ENCODE results near the gene KDM4C.
A peak's percentile ranks its signal among the peaks of the same experiment; 100 is the strongest.
"Not testable (repeated sequence)": the region's sequence is repeated elsewhere in the genome, so short reads cannot be mapped to it uniquely, and the experiment has no call there.

KDM4C gene

GRCh38 chr9:6788162-6789016 is 30.6 kb downstream of the KDM4C start:
- Histone ChIP-seq H3K27ac (ENCODE audit: low read depth, low read length) (peak overlapping the region; percentile 74), H3K4me2 (ENCODE audit: low read length) (no peak overlapping the region), H2BK120ac (ENCODE audit: low read depth, low read length) (no peak overlapping the region), H3K9ac (ENCODE audit: low read length) (peak overlapping the region; percentile 41), H3K4me1 (ENCODE audit: control insufficient read depth, low read depth, low read length) (peaks cover 15% of the 10 kb centered on the region), H2AK5ac (ENCODE audit: low read length) (peak overlapping the region; percentile 40), H2BK5ac (ENCODE audit: low read length) (peak overlapping the region; percentile 79), H3K4ac (ENCODE audit: low read depth, low read length) (peak overlapping the region; percentile 81), H3K18ac (ENCODE audit: low read length) (no peak overlapping the region), H3K27me3 (ENCODE audit: insufficient read depth, low read length, poor library complexity) (no peaks in the 10 kb centered on the region), H4K8ac (ENCODE audit: low read depth, low read length) (no peak overlapping the region), H3K36me3 (ENCODE audit: control insufficient read depth, insufficient read depth, low read length) (no peaks in the 10 kb centered on the region), H3K4me3 (ENCODE audit: low read length) (no peak overlapping the region), H2BK15ac (replicated peaks; ENCODE audit: low read depth) (no peak overlapping the region), H3K56ac (ENCODE audit: low read length) (peak overlapping the region; percentile 82), H3K23ac (ENCODE audit: low read length) (no peak overlapping the region), H3K79me2 (ENCODE audit: control insufficient read depth, insufficient read depth, low read length) (peaks cover 9% of the 10 kb centered on the region), H4K5ac (ENCODE audit: low read length) (no peak overlapping the region), H3K79me1 (ENCODE audit: low read length) (peaks cover 4% of the 10 kb centered on the region)
- no CpG with 5 or more reads among the region's 8 CpGs for WGBS (ENCODE audit: extremely low coverage, insufficient coverage, low lambda C conversion rate)
- DNase-seq: peak; percentile 96

- no CpG with 5 or more reads among the region's 9 CpGs for WGBS (ENCODE audit: extremely low coverage, insufficient coverage, low lambda C conversion rate)
- not testable (repeated sequence) for DNase-seq; H3K4me2 ChIP-seq (ENCODE audit: low read length); H2BK15ac ChIP-seq (replicated peaks; ENCODE audit: low read depth); H3K23ac ChIP-seq (ENCODE audit: low read length); H3K18ac ChIP-seq (ENCODE audit: low read length); H2AK5ac ChIP-seq (ENCODE audit: low read length); H3K36me3 ChIP-seq (ENCODE audit: control insufficient read depth, insufficient read depth, low read length); H4K8ac ChIP-seq (ENCODE audit: low read depth, low read length); H3K4me3 ChIP-seq (ENCODE audit: low read length); H2BK120ac ChIP-seq (ENCODE audit: low read depth, low read length); H3K27me3 ChIP-seq (ENCODE audit: insufficient read depth, low read length, poor library complexity); H3K79me1 ChIP-seq (ENCODE audit: low read length); H3K9ac ChIP-seq (ENCODE audit: low read length); H4K5ac ChIP-seq (ENCODE audit: low read length); H3K79me2 ChIP-seq (ENCODE audit: control insufficient read depth, insufficient read depth, low read length)
- H2BK5ac ChIP-seq (ENCODE audit: low read length): peak overlapping the region; percentile 67
- H3K4ac ChIP-seq (ENCODE audit: low read depth, low read length): peak overlapping the region; percentile 36
- peak overlapping the region; percentile 40 for H3K56ac ChIP-seq (ENCODE audit: low read length)
- H3K4me1 ChIP-seq (ENCODE audit: control insufficient read depth, low read depth, low read length): peaks cover 15% of the 10 kb centered on the region
- peak overlapping the region; percentile 74 for H3K27ac ChIP-seq (ENCODE audit: low read depth, low read length)
These were observed 31.2 kb downstream of the KDM4C start for GRCh38 chr9:6789017-6789338.

GRCh38 chr9:6790866-6791265 is 33.1 kb downstream of the KDM4C start:
- H3K36me3 ChIP-seq (ENCODE audit: control insufficient read depth, insufficient read depth, low read length): no peaks in the 10 kb centered on the region
- H2AK5ac ChIP-seq (ENCODE audit: low read length): peak overlapping the region; percentile 23
- H3K4me1 ChIP-seq (ENCODE audit: control insufficient read depth, low read depth, low read length): peaks cover 12% of the 10 kb centered on the region
- H3K4me2 ChIP-seq (ENCODE audit: low read length): no peak overlapping the region
- WGBS (ENCODE audit: extremely low coverage, insufficient coverage, low lambda C conversion rate): no CpG with 5 or more reads among the region's 5 CpGs
- H3K79me2 ChIP-seq (ENCODE audit: control insufficient read depth, insufficient read depth, low read length): peaks cover 4% of the 10 kb centered on the region
- H3K23ac ChIP-seq (ENCODE audit: low read length): no peak overlapping the region
- no peaks in the 10 kb centered on the region for H3K27me3 ChIP-seq (ENCODE audit: insufficient read depth, low read length, poor library complexity)
- DNase-seq: no peak
- H3K18ac ChIP-seq (ENCODE audit: low read length): no peak overlapping the region
- no peak overlapping the region for H3K27ac ChIP-seq (ENCODE audit: low read depth, low read length)
- H4K5ac ChIP-seq (ENCODE audit: low read length): no peak overlapping the region
- H2BK120ac ChIP-seq (ENCODE audit: low read depth, low read length): no peak overlapping the region
- no peak overlapping the region for H2BK5ac ChIP-seq (ENCODE audit: low read length)
- no peak overlapping the region for H4K8ac ChIP-seq (ENCODE audit: low read depth, low read length)
- H3K9ac ChIP-seq (ENCODE audit: low read length): no peak overlapping the region
- no peak overlapping the region for H3K56ac ChIP-seq (ENCODE audit: low read length)
- H2BK15ac ChIP-seq (replicated peaks; ENCODE audit: low read depth): peak overlapping the region; percentile 25
- H3K4ac ChIP-seq (ENCODE audit: low read depth, low read length): no peak overlapping the region
- peaks cover 2% of the 10 kb centered on the region for H3K79me1 ChIP-seq (ENCODE audit: low read length)
- no peak overlapping the region for H3K4me3 ChIP-seq (ENCODE audit: low read length)

GRCh38 chr9:6793203-6793602 is 35.4 kb downstream of the KDM4C start:
- Histone ChIP-seq H3K79me1 (ENCODE audit: low read length) (peaks cover 2% of the 10 kb centered on the region), H3K4me2 (ENCODE audit: low read length) (no peak overlapping the region), H3K36me3 (ENCODE audit: control insufficient read depth, insufficient read depth, low read length) (no peaks in the 10 kb centered on the region), H3K4me1 (ENCODE audit: control insufficient read depth, low read depth, low read length) (peaks cover 3% of the 10 kb centered on the region), H2BK120ac (ENCODE audit: low read depth, low read length) (no peak overlapping the region), H3K27me3 (ENCODE audit: insufficient read depth, low read length, poor library complexity) (no peaks in the 10 kb centered on the region), H2BK15ac (replicated peaks; ENCODE audit: low read depth) (no peak overlapping the region), H3K79me2 (ENCODE audit: control insufficient read depth, insufficient read depth, low read length) (peaks cover 4% of the 10 kb centered on the region), H3K4ac (ENCODE audit: low read depth, low read length) (no peak overlapping the region), H3K18ac (ENCODE audit: low read length) (no peak overlapping the region), H3K27ac (ENCODE audit: low read depth, low read length) (no peak overlapping the region), H3K23ac (ENCODE audit: low read length) (no peak overlapping the region), H3K9ac (ENCODE audit: low read length) (no peak overlapping the region), H2BK5ac (ENCODE audit: low read length) (no peak overlapping the region), H4K8ac (ENCODE audit: low read depth, low read length) (no peak overlapping the region), H3K4me3 (ENCODE audit: low read length) (no peak overlapping the region), H4K5ac (ENCODE audit: low read length) (no peak overlapping the region), H2AK5ac (ENCODE audit: low read length) (no peak overlapping the region), H3K56ac (ENCODE audit: low read length) (no peak overlapping the region)
- no CpG with 5 or more reads among the region's 3 CpGs for WGBS (ENCODE audit: extremely low coverage, insufficient coverage, low lambda C conversion rate)
- no peak for DNase-seq

GRCh38 chr9:6794936-6795335 is 37.2 kb downstream of the KDM4C start:
- Histone ChIP-seq H3K79me2 (ENCODE audit: control insufficient read depth, insufficient read depth, low read length) (peaks cover 2% of the 10 kb centered on the region), H2BK15ac (replicated peaks; ENCODE audit: low read depth) (no peak overlapping the region), H3K4me1 (ENCODE audit: control insufficient read depth, low read depth, low read length) (no peaks in the 10 kb centered on the region), H3K23ac (ENCODE audit: low read length) (no peak overlapping the region), H4K5ac (ENCODE audit: low read length) (no peak overlapping the region), H3K18ac (ENCODE audit: low read length) (no peak overlapping the region), H3K56ac (ENCODE audit: low read length) (no peak overlapping the region), H3K27ac (ENCODE audit: low read depth, low read length) (no peak overlapping the region), H3K27me3 (ENCODE audit: insufficient read depth, low read length, poor library complexity) (no peaks in the 10 kb centered on the region), H4K8ac (ENCODE audit: low read depth, low read length) (no peak overlapping the region), H2BK120ac (ENCODE audit: low read depth, low read length) (no peak overlapping the region), H2AK5ac (ENCODE audit: low read length) (no peak overlapping the region), H3K4me3 (ENCODE audit: low read length) (no peak overlapping the region), H3K9ac (ENCODE audit: low read length) (no peak overlapping the region), H3K4ac (ENCODE audit: low read depth, low read length) (no peak overlapping the region), H2BK5ac (ENCODE audit: low read length) (no peak overlapping the region), H3K4me2 (ENCODE audit: low read length) (no peak overlapping the region), H3K79me1 (ENCODE audit: low read length) (peaks cover 2% of the 10 kb centered on the region), H3K36me3 (ENCODE audit: control insufficient read depth, insufficient read depth, low read length) (no peaks in the 10 kb centered on the region)
- DNase-seq: no peak
- WGBS (ENCODE audit: extremely low coverage, insufficient coverage, low lambda C conversion rate): no CpG with 5 or more reads among the region's 1 CpG

GRCh38 chr9:6802926-6803325 is 45.2 kb downstream of the KDM4C start:
- Histone ChIP-seq H3K4me1 (ENCODE audit: control insufficient read depth, low read depth, low read length) (no peaks in the 10 kb centered on the region), H4K5ac (ENCODE audit: low read length) (no peak overlapping the region), H3K27ac (ENCODE audit: low read depth, low read length) (no peak overlapping the region), H3K23ac (ENCODE audit: low read length) (no peak overlapping the region), H4K8ac (ENCODE audit: low read depth, low read length) (no peak overlapping the region), H3K4me2 (ENCODE audit: low read length) (no peak overlapping the region), H2BK120ac (ENCODE audit: low read depth, low read length) (no peak overlapping the region), H3K27me3 (ENCODE audit: insufficient read depth, low read length, poor library complexity) (no peaks in the 10 kb centered on the region), H3K79me2 (ENCODE audit: control insufficient read depth, insufficient read depth, low read length) (no peaks in the 10 kb centered on the region), H3K18ac (ENCODE audit: low read length) (no peak overlapping the region), H3K36me3 (ENCODE audit: control insufficient read depth, insufficient read depth, low read length) (no peaks in the 10 kb centered on the region), H2AK5ac (ENCODE audit: low read length) (no peak overlapping the region), H3K56ac (ENCODE audit: low read length) (no peak overlapping the region), H3K9ac (ENCODE audit: low read length) (no peak overlapping the region), H2BK15ac (replicated peaks; ENCODE audit: low read depth) (no peak overlapping the region), H3K4ac (ENCODE audit: low read depth, low read length) (no peak overlapping the region), H2BK5ac (ENCODE audit: low read length) (no peak overlapping the region), H3K79me1 (ENCODE audit: low read length) (no peaks in the 10 kb centered on the region), H3K4me3 (ENCODE audit: low read length) (no peak overlapping the region)
- no CpG with 5 or more reads among the region's 4 CpGs for WGBS (ENCODE audit: extremely low coverage, insufficient coverage, low lambda C conversion rate)
- no peak for DNase-seq

Measured in mesendoderm (in vitro differentiated cells).